G401.6 (cell line): Measurements from ENCODE around the gene MAPKAP1.

Experiments
- FAIRE-seq: peaks from 2 replicates; lab custom pipeline; 2012; peaks lifted over from hg19 to GRCh38; lab: Jason Lieb, UNC

Gene MAPKAP1

DNA sequence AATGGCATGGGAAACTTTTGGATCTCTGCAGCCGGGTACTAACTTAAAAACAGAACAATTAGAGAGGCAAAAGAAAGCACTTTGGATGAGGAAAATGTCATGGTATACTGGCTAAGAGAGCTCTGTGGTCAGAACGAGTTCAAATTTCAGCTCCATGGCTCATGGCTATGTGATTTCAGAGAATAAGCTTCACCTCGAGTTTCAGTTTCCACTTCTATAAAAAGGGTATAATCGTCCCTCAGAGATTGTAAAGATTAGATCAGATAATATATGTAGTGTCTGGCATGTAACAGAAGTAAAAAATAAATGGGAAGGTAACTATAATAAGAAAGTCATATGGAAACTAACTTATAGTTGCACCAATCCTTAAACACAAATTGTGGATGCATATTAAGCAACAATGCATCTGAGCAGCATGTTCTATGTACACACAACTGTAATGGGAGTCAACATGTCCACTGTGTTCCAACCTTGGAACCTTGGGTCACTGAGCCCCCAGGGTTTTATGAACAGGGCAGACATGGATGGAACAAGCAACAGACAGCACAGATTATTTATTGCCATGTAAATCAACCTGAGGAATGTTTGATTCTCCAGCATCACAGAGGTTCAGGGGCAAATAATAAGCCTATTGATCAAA is 145.4 kb downstream of the MAPKAP1 start:
- no peak for FAIRE-seq

DNA sequence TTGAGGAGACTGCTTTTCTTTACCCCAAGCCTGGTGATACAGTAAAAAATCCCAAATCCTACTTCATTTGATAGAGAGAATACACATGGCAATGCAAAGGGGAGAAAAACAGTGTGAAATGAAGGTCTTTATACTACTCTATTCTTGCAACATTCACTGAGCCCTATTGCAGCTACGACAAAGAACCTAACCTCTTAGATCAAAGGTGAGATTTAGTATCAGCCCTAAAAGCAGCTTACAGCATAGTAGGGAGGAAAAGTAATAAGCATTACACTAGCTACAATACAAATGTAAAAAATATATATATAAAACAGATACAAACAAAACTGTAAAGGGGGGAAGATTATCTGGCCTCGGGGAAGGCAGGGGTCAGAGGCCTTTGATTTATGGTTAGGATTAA is 147.1 kb downstream of the MAPKAP1 start:
- no peak for FAIRE-seq

DNA sequence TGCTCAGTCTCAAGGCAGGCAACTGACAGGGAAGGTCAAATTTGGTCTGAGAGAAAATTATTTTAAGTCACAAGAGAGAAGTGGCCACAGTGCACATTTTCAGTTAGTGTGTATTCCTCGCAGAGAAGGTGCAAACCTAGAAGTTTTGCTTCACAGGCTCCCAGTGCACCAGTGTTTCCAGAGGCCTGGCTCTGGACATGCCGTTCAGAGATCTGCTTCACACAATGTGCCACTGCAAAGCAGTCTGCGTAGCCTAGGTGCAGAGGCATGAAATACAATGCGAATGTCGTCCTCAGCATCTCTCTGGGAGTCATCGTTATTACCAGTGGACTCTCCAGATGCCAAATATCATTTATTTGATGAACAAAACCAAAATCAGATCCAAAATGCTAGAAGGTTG is 147.8 kb downstream of the MAPKAP1 start:
- FAIRE-seq: no peak

DNA sequence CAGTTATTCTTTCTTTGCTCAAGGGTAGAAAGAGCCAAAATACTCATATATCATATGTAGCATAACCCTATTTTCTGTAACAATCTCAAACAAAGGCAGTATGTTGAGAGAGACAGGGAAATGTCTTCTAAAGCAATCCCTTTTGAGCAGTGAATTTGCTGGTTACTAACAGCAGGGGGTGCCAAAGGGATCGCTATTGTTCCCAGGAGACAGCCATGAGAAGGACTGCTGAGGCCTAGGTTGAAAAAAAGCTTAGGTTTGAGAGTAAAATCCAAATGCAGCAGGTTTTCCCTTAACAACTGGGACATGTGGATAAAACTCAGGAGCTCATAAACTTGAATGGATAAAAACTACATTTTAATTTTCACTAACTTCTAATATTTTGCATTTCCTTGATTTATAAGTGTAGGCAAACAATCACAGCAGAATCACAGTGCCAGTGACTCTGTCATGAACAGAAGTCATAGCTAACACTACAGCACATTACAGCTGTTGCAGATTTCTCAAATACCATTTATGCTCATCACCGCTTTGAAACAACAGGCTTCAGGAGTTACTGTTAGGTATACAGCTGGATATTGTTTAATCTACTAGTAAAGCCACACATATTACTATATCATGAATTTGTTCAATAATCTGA is 148.4 kb downstream of the MAPKAP1 start:
- peak; percentile 67 for FAIRE-seq

DNA sequence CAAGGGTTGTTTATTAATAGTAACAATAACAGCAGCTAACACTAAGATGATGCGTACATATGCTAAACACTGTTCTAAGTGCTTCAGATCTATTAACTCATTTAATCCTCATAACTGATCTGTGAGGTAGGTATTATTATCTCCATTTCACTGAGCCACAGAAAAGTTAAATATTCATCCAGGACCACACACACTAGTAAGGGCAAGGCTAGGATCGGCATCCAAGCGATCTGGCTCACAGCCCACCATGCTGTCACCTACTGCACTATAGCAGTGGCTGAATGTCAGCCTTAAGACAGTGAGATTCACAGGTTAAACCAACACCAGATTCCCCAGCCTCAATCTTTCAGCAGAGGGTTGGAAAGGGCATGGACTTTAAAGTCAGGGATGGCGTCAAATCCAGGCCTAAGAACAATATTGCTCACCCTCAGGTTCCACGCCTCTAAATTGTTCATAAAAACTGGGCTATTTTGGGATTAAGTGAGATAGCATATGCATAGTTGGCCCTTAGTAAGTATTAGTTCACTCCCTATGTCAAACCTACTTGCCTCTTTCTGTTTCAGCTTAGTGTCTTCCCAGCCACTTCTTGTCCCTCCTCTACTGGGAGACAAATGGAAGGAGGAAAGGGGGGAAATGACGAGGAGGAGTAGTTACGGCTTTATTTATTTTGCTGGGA is 150.8 kb downstream of the MAPKAP1 start:
- FAIRE-seq: no peak

DNA sequence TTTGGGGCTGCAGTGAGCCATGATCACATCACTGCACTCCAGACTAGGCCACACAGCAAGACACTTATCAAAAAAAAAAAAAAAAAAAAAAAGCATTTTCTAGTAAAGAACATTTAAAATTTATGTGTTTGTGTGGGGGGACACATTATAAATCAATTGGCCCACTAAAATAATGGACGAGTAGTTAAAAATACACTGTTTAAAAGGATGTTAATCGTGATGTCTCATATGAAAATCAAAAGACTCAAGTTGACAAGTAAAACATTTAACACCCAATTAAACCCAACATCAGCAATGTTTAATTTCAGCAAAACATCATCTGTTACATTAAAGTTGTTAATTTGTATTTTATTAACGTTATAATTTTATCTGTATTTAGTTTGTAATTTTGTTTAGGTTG is 152.3 kb downstream of the MAPKAP1 start:
- FAIRE-seq: peak; percentile 13

DNA sequence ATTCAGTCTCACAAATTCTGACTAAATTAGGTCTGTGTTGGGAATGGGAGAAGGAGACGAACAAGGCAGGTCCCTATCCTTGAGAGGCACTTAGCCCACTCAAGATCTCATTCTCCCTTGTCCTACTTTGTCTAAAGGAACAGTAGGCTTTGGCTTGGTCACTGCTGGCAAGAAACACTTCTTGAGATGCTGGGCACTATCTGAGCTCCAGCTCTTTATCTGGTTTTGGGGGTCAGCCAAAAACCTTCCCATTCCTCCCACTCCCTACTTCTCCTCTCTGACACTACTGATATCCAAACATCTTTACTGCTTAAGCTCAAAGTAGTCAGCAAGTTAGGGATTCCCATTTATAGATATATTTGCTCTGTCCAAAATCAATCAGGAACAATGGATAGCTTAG is 155.2 kb downstream of the MAPKAP1 start:
- no peak for FAIRE-seq

DNA sequence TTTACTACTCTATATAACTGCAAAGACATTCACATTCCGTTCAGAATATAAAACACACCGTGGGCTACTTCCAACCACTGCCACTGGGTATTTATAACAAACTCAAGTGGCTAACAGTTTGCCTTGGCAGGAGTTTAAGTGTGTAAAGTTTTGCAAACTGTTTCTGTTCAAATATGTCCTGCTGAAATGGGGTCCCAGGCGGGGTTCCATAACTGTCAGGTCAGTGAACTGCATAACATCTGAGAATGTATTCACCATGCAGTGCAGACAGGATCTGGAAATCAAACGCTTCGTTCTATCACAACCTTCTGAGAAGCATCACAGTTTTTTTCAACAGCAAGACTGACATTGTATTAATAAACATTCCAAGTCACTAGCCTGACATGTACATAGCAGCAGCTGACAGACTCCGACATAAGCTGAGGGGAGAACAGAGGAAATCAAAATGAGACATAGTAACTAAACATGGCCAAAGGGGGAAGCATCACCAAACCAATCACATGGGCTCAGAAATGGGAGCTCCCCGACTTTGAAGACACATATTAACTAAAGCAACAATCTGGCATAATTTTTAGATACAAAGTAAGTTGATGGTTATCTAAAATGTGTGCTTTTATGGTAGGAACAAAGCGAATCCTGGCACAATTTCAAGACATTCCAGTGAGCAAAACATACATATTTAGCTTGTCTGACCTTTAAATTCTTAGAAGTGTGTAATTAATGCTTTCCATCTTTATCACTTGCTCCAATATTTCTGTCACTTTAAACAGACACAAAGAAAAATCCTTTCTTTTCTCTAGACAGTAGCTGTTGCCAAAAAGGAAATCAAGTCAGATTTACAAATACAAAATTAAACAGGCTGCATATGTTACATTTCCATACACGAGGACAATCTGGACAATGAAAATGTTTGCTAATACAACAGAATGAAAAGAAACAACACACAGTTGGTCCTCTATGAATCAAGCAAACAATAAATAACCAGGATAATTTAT is 156.8 kb downstream of the MAPKAP1 start:
- FAIRE-seq: no peak

DNA sequence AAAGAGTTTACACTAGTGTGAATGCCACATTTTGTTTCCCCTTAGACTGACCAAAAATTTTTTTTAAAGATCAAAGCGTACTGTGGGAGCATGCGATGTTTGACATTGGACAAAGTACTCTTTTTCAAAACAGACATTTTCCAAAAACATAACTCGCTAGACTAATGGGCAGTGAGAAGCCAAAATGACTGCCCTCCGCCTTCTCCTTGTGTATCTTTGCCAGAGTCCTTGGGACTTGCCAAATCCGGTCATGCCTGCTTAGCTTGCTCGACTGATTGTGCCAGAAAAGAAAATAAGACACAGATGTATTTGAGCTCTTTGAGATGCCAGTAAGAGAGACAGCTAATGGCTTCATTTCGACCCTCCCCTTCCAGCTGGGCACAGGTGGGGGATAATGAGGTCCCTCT is 157.5 kb downstream of the MAPKAP1 start:
- FAIRE-seq: no peak

DNA sequence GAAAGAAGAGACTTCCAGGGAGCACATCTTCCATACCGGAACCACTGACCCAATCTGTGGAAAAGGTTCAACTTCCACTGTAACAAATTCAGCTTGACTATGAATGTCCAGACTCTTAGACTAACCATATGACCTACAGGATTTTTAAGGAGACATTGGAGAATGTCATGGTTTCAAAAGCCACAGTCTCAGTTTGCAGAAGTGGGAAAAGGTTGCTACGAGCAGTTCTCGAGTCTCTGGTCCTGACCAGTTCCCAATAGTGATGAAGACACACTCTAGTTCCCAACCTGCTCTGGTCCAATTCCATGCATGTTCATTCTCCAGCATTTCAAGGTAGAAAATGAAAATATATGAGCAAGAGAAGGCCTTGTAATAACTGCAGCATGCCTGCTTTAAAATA is 158.0 kb downstream of the MAPKAP1 start:
- FAIRE-seq: no peak

DNA sequence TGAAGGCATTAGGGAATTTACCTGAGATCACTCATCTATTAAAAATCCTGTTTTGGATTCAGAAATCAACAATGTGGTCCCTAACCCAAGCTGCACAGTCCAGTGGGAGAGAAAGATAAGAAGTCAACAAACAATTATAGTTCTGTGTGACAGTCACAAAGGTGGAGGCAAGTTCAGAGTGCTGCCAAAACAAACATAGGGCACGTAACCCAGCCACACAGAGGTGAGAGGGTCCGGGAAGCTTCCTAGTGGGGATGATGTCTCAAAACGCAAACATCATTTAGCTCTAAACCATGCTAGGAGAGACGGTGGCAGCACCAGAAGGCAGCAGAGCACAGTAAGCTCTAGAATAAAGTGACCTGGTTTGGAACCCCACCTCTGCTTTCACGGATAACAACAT is 158.9 kb downstream of the MAPKAP1 start:
- no peak for FAIRE-seq

DNA sequence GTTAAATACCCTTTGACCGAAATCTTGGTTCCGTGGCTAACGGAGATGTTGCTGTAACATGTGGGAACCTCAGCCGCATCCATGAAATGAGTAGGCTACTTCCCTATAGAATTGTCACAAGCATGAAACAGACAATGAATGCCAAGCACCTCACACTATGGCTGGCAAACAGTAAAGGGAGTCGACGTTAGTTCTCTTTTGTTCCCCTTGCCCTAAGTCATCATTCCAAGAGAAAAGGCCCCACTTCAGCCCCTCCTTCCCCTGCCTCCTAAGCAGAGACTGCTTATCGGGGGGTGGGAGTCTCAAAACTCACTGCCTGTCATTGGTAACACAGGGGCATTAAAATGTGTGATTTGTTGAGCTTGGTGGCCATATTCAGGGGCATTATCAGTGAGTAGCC is 159.6 kb downstream of the MAPKAP1 start:
- FAIRE-seq: no peak

DNA sequence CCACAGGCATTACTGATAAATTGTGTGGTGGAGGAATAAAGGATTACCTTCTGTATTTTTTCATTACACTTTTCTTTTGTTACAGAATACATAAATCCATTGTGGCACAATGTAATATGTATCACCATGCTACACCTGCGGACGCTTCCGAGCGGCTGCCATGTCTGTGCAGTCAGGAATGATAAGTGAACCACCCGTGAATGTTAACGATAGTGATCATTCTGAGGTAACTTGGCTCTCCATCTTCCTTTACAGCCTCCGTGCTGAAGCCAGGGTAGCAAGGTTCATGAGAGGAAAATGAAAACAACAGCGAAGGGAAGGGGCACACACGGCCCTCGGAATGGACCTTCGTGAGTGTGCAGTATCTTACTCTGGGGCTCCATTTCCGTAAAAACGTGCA is 161.2 kb downstream of the MAPKAP1 start:
- no peak for FAIRE-seq

DNA sequence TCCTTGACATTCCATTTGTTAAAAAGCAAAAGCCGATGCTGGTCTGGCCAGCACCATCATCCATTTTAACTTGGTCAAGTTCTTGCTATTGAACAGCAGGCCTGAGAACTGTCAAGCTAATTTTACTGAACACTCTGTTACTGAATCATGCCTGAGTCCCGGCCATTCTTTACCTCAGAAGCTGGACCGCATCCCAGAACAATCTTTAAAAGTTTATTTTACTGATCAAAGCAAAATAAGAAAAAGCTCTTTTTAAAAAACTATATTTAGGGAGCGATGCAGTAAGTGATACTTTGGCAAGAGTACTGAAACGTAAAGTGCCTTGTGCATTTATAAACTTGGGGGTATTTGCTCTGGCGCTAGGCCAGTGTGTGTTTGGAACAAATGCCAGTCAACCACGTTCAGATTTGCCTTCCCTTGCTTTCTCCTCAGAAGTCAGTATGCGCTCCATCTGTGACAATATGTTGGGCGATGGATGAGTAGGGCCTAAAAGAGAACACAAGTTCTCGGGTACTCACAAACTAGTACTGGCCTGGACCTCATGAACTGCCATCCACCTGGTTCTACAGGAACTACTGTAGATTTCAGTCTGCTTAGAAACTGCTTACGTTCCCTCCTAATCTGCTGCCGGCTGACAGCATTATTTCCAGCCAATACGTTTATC is 161.9 kb downstream of the MAPKAP1 start:
- FAIRE-seq: no peak

DNA sequence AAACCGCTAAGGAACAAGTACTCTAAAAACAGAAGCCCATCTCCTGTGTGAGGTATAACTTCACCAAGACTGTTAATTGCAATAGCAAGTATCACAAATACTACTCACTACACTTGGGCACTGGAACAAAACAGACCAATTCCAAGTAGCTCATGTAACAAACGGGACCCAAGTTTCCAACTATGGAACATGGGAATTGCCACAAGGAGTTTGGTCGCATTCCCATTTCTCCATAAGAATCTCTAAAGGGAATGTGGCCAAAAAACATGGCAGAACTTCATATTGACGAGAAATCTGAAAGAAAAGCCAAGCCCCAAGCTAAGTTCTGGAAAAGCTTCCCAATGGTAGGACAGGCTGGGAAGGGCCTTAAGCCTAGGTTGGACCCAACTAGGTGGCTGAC is 162.5 kb downstream of the MAPKAP1 start:
- FAIRE-seq: no peak

DNA sequence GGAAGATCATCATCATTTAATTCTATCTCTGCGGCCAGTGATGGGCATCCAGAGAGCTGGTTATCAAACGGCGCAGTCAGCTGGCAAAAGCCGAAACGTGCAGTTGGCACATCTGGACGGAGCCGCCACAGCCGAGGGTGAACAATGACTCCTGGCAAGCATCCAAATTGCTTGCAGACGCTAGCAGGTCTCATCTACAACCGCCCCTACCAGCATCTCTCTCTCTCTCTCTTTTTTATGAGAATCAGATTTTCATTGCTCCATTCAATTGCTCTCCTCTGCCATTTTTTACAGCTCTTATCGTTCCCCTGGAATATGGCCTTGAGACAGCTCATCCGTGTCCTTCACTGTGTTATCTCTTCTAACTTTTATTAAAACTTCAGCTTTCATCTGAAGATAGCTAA is 165.2 kb downstream of the MAPKAP1 start:
- FAIRE-seq: no peak

DNA sequence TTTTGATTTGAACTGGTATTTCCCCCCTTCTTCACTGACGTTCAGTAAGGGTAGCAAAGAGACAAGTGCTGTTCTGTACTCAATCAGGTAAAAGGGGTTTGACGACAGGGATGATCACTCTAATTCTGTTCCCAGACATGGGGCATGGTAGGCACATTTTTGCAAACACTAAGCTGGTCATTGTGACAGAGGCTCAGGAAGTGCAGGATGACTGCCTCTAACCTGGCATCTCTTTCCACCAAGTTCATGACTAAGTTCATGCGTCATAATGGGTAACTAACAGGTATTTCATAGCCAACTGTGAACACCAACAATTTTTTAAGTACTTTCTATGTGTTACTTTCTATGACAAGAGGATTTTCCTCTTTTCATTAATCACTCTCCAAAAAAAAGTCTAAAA is 166.5 kb downstream of the MAPKAP1 start:
- FAIRE-seq: no peak

DNA sequence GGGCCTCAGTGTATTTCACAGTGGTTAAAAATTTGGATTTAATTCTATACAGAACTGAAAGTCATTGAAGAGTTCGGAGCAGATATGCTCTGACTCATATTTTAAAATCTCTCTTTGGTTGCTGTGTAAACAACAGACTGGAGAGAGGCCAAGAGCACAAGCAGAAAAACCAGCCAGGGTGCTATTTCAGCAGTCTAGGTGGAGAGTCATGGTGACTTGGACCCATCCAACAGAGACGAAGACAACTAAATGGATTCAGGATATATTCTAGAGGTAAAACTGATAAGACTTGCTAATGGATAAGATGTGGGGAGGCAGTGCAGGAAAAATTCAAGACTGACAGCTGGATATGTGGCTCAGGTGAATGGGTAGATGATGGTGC is 168.9 kb downstream of the MAPKAP1 start:
- FAIRE-seq: no peak

DNA sequence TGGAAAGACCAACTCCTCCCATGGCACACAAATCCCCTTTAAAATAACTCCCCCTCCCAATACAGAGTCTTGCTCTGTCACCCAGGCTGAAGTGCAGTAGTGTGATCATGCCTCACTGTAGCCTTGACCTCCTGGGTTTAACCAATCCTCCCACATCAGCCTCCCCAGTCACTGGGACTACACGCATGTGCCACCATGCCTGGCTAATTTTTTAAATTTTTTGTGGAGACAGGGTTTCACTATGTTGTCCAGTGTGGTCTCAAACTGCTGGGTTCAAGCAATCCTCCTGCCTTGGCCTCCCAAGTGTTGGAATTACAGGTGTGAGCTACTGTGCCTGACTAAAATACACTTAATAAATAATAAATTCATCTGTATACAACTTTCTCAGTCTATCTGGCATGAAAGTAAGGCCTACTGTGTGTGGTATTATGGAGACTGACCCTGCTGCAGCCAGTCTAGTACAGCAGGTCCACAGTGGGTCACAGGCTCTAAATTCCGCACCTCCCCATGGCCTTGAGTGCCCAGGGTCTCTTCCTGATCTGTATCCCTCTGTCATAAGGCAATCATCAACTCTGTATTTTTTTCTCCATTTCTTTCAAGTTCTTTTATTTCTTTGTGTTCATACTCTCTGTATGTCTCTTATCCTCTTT is 169.4 kb downstream of the MAPKAP1 start:
- FAIRE-seq: no peak

DNA sequence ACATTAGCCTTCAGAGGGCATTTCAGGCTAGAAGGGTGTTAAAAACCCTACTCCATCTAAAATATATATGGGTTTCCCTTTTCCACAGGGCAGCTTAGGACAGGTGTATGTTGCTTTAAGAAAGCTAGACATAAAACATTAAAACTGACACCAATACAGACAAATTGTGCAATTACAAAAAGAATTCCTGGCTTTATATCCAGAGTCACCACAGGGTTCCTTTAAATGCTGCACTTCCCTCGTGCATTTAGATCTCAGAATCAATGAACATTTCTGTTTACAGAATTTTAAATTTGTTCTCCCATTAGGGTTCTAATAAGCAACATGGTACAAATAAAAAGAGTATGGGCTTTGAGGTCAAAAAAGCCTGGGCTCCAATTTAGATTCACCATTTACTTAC is 170.2 kb downstream of the MAPKAP1 start:
- FAIRE-seq: no peak

DNA sequence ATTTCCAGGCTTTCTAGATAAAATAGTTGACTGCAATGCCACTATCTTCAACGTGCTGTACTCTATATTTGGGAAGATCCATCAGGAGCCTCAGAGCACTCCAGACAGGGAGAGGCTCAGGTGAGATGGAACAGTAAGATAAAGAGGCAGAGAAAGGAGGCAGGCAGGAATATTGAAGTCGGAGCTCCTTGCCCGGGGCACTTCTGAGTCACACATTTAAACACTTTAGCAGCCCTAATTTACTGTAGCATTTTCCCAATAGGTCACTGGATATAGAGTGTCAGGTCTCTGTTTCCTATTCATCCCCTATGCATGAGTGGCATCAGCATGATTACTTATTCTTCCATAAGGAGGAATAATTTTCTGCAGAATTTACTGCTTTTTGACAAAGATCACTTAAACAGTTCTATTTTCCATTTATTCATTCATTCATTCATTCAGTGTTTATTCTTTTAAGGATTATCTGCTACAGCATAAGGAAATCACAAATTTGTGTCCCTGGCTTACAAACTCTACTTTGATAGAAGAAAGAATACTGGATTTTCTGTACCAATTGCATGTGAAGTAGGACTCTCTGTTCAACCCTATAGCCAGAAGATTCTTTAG is 170.7 kb downstream of the MAPKAP1 start:
- FAIRE-seq: no peak
